Erythroblast (primary cell): ENCODE data around the gene IFNK.

Experiments
- DNase-seq, 2 experiments: peaks; one replicate each; lab custom pipeline; 2025; lab: John Stamatoyannopoulos, UW
- GATA1 ChIP-seq: IDR thresholded peaks from 2 replicates; pipeline ENCODE4 v1.6.1; 2011; ENCODE audit warnings: low read depth, mild to moderate bottlenecking, control low read depth, low read length, moderate library complexity
- POLR2A ChIP-seq: IDR thresholded peaks from 2 replicates; pipeline ENCODE4 v1.6.1; 2011; ENCODE audit warnings: mild to moderate bottlenecking, low read length

Gene IFNK

GRCh38 chr9:27563738-27564430 lies 39.8 kb downstream of the IFNK start:
- no peak for DNase-seq
- TF ChIP-seq GATA1 = no peak
- no peak for TF ChIP-seq POLR2A

GRCh38 chr9:27564670-27565069 lies 40.6 kb downstream of the IFNK start:
- TF ChIP-seq POLR2A (no peak), GATA1 (no peak)
- no peak for DNase-seq

- no peak for TF ChIP-seq GATA1
- no peak for TF ChIP-seq POLR2A
- DNase-seq = no peak
Measured at GRCh38 chr9:27565696-27566095, 41.6 kb downstream of the IFNK start.

- TF ChIP-seq GATA1 (no peak), POLR2A (no peak)
- no peak for DNase-seq
Measured at GRCh38 chr9:27566118-27566517, 42.0 kb downstream of the IFNK start.

GRCh38 chr9:27569406-27569805 lies 45.3 kb downstream of the IFNK start:
- no peak for TF ChIP-seq POLR2A
- TF ChIP-seq GATA1 = no peak
- no peak for DNase-seq

- DNase-seq = no peak
- no peak for TF ChIP-seq POLR2A
- TF ChIP-seq GATA1 = no peak
Measured at GRCh38 chr9:27571011-27571410, 46.9 kb downstream of the IFNK start.

GRCh38 chr9:27572061-27572460 lies 48.0 kb downstream of the IFNK start:
- DNase-seq = no peak
- TF ChIP-seq POLR2A (no peak), GATA1 (no peak)

- TF ChIP-seq POLR2A = peak; percentile 57
- TF ChIP-seq GATA1 = no peak
- peak; percentile 76 to 82 for DNase-seq
Measured at GRCh38 chr9:27572566-27572917, 48.5 kb downstream of the IFNK start.

- TF ChIP-seq GATA1 (no peak), POLR2A (no peak)
- peak; percentile 89 to 94 for DNase-seq
Measured at GRCh38 chr9:27572918-27573633, 49.0 kb downstream of the IFNK start, which contains the start of gene C9orf72. Gene C9orf72, minus strand, starts transcription at chr9:27573481. Its CDS starts 6,361 bp downstream, at chr9:27567120.

GRCh38 chr9:27573634-27574590 lies 49.8 kb downstream of the IFNK start:
- DNase-seq = peak; percentile 99 to 100

More at GRCh38 chr9:27573634-27574590, 49.8 kb downstream of the IFNK start:
- TF ChIP-seq GATA1 = no peak
- TF ChIP-seq POLR2A = peak; percentile 92
